WTC11 (cell line): ENCODE measurements around the gene TMEM187. TPM values are rescaled to one million over a fixed set of nuclear protein-coding genes. Genes with fewer than 3 reads are reported as not detected.
A peak's percentile ranks its signal among the peaks of the same experiment; 100 is the strongest.

Experiments used
- ATAC-seq: fragments of 200-7000 bp; cut with Tn5 transposase; 2 replicates; pipeline ENCODE4 v1.10.0; 2021; ENCODE audit warnings: mild to moderate bottlenecking, moderate library complexity
- CTCF ChIA-PET: fragments of 300-600 bp; sonication (Branson Sonifier 250); formaldehyde crosslinking; loops from one replicate; lab custom pipeline; 2021; ENCODE audit warnings: antibody characterized with exemption; lab: Charles Lee
- POLR2A ChIA-PET: fragments of 350-600 bp; sonication (Branson Sonifier 250); formaldehyde crosslinking; loops from one replicate; lab custom pipeline; 2021; ENCODE audit warnings: antibody characterized with exemption; lab: Charles Lee
- DNase-seq: peaks from one replicate; pipeline ENCODE4 v3.0.0; 2021; ENCODE audit warnings: low spot score
- H3K27ac Mint-ChIP-seq: 2 replicates; pipeline ENCODE4 v1.8.0; 2021; ENCODE audit warnings: mixed read lengths
- H3K27me3 Mint-ChIP-seq: 2 replicates; pipeline ENCODE4 v1.8.0; 2021; ENCODE audit warnings: low read depth, mild to moderate bottlenecking, moderate library complexity, mixed read lengths
- H3K36me3 Mint-ChIP-seq: 2 replicates; pipeline ENCODE4 v1.8.0; 2021; ENCODE audit warnings: mixed read lengths
- H3K4me1 Mint-ChIP-seq: 2 replicates; pipeline ENCODE4 v1.8.0; 2022; ENCODE audit warnings: mixed read lengths
- H3K4me3 Mint-ChIP-seq: 2 replicates; pipeline ENCODE4 v1.8.0; 2021; ENCODE audit warnings: mild to moderate bottlenecking, moderate library complexity, mixed read lengths
- H3K9me3 Mint-ChIP-seq: 2 replicates; pipeline ENCODE4 v1.8.0; 2021; ENCODE audit warnings: mixed read lengths
- IRF2 ChIP-seq: sonication (generic); formaldehyde crosslinking; IDR thresholded peaks from 2 replicates; pipeline ENCODE4 v1.8.0; 2022; ENCODE audit warnings: low read depth, missing genetic modification reagents, borderline replicate concordance
- KAT7 ChIP-seq: sonication (generic); formaldehyde crosslinking; IDR thresholded peaks from 2 replicates; pipeline ENCODE4 v1.8.1; 2023; ENCODE audit warnings: missing genetic modification reagents, mild to moderate bottlenecking, borderline replicate concordance
- NFE2L1 ChIP-seq: sonication (generic); formaldehyde crosslinking; IDR thresholded peaks from 2 replicates; pipeline ENCODE4 v1.8.1; 2023; ENCODE audit warnings: missing genetic modification reagents
- RELA ChIP-seq: sonication (generic); formaldehyde crosslinking; IDR thresholded peaks from 2 replicates; pipeline ENCODE4 v1.8.1; 2022; ENCODE audit warnings: missing genetic modification reagents, mild to moderate bottlenecking, borderline replicate concordance
- RORB ChIP-seq: fragments of 250-450 bp; sonication (Bioruptor Pico); IDR thresholded peaks from 2 replicates; pipeline ENCODE4 v1.9.0; 2021; ENCODE audit warnings: mild to moderate bottlenecking
- SP1 ChIP-seq: sonication (generic); formaldehyde crosslinking; conservative IDR thresholded peaks from 2 replicates; pipeline ENCODE4 v1.8.1; 2022; ENCODE audit warnings: missing genetic modification reagents
- TEAD1 ChIP-seq: sonication (generic); formaldehyde crosslinking; IDR thresholded peaks from 2 replicates; pipeline ENCODE4 v1.8.0; 2022; ENCODE audit warnings: mild to moderate bottlenecking, missing genetic modification reagents
- ZBTB21 ChIP-seq: sonication (generic); formaldehyde crosslinking; IDR thresholded peaks from 2 replicates; pipeline ENCODE4 v1.8.1; 2023; ENCODE audit warnings: mild to moderate bottlenecking, missing genetic modification reagents, borderline replicate concordance
- total RNA-seq: library from RNA; stranded (reverse); gene quantifications from 3 replicates; pipeline ENCODE4 v1.2.3, GENCODE V29; 2021
- TF ChIP-seq, protein P1 (sequence below): sonication (generic); formaldehyde crosslinking; IDR thresholded peaks from 2 replicates; pipeline ENCODE4 v1.8.1; 2022; ENCODE audit warnings: low read depth, mild to moderate bottlenecking, moderate library complexity, missing genetic modification reagents, borderline replicate concordance
- TF ChIP-seq, protein P2 (sequence below): sonication (generic); formaldehyde crosslinking; IDR thresholded peaks from 2 replicates; pipeline ENCODE4 v1.8.1; 2022; ENCODE audit warnings: low read depth, missing genetic modification reagents, borderline replicate concordance
- TF ChIP-seq, protein P3 (sequence below): sonication (generic); formaldehyde crosslinking; IDR thresholded peaks from 2 replicates; pipeline ENCODE4 v1.8.1; 2023; ENCODE audit warnings: mild to moderate bottlenecking, moderate library complexity, missing genetic modification reagents
- TF ChIP-seq, protein P4 (sequence below): sonication (generic); formaldehyde crosslinking; IDR thresholded peaks from 2 replicates; pipeline ENCODE4 v1.8.1; 2023; ENCODE audit warnings: mild to moderate bottlenecking, missing genetic modification reagents, moderate library complexity
- TF ChIP-seq, protein P5 (sequence below): sonication (generic); formaldehyde crosslinking; IDR thresholded peaks from 2 replicates; pipeline ENCODE4 v1.8.0; 2022; ENCODE audit warnings: missing genetic modification reagents
- TF ChIP-seq, protein P6 (sequence below): sonication (generic); formaldehyde crosslinking; IDR thresholded peaks from 2 replicates; pipeline ENCODE4 v1.8.0; 2022; ENCODE audit warnings: mild to moderate bottlenecking, missing genetic modification reagents
- TF ChIP-seq, protein P7 (sequence below): sonication (generic); formaldehyde crosslinking; IDR thresholded peaks from 2 replicates; pipeline ENCODE4 v1.8.0; 2022; ENCODE audit warnings: mild to moderate bottlenecking, missing genetic modification reagents
- TF ChIP-seq, protein P8 (sequence below): fragments of 250-450 bp; sonication (Bioruptor Pico); IDR thresholded peaks from 2 replicates; pipeline ENCODE4 v1.9.0; 2021; ENCODE audit warnings: moderate library complexity, mild to moderate bottlenecking, inconsistent platforms, borderline replicate concordance

TMEM187 gene
- total RNA-seq, 1 experiment from 2014 or later = 8.4 TPM

DNA sequence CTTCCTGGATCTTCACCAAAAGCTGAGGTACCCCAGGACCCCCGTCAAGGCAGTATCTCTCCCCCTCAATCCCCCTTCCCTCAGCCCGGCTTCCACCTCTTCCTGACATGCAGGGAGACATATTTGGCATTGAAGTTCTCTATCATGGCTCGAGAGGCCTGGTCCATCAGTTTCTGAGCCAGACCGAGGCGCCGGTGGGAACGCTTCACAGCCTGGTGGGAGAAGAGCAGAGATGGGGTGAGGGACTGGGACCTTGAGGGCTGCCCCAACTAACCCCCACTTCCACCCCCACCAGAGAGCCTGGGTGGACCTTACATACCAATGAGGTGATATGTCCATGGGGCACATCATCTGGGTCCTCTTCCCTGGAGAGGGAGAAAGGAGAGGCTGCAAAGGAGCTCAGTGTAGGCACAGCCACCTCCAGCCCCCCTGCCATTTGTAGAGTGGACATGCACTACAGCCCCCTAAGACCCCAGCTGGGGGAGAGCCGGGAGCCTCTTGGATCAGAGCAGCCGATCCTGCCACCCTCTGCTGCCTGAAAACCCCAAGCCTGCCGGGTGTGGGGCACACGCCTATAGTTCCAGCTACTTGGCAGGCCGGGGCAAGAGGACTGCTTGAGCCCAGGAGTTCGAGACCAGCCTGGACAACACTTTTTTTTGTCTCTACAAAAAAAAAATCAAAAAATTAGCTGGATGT is 40.2 kb upstream of the TMEM187 start (continued):
- TF ChIP-seq, protein P1, sequence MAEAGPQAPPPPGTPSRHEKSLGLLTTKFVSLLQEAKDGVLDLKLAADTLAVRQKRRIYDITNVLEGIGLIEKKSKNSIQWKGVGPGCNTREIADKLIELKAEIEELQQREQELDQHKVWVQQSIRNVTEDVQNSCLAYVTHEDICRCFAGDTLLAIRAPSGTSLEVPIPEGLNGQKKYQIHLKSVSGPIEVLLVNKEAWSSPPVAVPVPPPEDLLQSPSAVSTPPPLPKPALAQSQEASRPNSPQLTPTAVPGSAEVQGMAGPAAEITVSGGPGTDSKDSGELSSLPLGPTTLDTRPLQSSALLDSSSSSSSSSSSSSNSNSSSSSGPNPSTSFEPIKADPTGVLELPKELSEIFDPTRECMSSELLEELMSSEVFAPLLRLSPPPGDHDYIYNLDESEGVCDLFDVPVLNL = no peak
- no peak for TF ChIP-seq KAT7 (CRISPR knock-in tag)
- TF ChIP-seq, protein P2, sequence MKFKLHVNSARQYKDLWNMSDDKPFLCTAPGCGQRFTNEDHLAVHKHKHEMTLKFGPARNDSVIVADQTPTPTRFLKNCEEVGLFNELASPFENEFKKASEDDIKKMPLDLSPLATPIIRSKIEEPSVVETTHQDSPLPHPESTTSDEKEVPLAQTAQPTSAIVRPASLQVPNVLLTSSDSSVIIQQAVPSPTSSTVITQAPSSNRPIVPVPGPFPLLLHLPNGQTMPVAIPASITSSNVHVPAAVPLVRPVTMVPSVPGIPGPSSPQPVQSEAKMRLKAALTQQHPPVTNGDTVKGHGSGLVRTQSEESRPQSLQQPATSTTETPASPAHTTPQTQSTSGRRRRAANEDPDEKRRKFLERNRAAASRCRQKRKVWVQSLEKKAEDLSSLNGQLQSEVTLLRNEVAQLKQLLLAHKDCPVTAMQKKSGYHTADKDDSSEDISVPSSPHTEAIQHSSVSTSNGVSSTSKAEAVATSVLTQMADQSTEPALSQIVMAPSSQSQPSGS (CRISPR knock-in tag) = no peak
- no peak for TF ChIP-seq TEAD1
- TF ChIP-seq, all 79 proteins: peak for 0

DNA sequence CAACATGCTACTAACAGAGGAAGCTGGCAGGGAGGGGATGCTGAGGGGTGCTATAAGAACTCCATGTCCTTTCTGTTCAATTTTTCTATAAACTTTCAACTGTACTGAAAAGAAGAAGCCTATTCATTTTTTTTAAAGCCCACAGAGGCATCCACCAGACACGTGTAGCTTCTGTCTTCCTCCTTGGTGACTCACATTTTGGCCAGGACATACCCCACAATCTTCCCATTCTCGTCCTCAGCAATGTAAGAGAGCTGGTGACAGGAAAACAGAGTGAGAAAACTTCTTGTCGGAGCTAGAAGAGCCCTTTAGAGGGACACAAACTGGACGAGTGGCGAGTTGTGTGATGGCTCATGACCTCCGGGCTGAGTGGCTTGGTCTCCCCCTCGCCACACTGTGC is 38.8 kb upstream of the TMEM187 start:
- H3K27me3 Mint-ChIP-seq = no peaks in the 10 kb centered on the region
- POLR2A ChIA-PET = no interaction called here

More for the DNA sequence above, 38.8 kb upstream of the TMEM187 start:
- Mint-ChIP-seq H3K27ac (no peak overlapping the region), H3K4me3 (peak overlapping the region; percentile 81), H3K36me3 (peaks cover 6% of the 10 kb centered on the region), H3K4me1 (peaks cover 12% of the 10 kb centered on the region), H3K9me3 (no peaks in the 10 kb centered on the region)
- CTCF ChIA-PET = interaction anchor here (1.2 to 1.4 kb wide), 2 partner anchors 11 to 13 kb away, joined by 3 to 4 read pairs; no protein-coding TSS in a partner anchor
- DNase-seq (no peak), ATAC-seq (no peak)
- no peak for TF ChIP-seq ZBTB21 (CRISPR knock-in tag)
- no peak for TF ChIP-seq NFE2L1 (CRISPR knock-in tag)
- TF ChIP-seq, protein P3, sequence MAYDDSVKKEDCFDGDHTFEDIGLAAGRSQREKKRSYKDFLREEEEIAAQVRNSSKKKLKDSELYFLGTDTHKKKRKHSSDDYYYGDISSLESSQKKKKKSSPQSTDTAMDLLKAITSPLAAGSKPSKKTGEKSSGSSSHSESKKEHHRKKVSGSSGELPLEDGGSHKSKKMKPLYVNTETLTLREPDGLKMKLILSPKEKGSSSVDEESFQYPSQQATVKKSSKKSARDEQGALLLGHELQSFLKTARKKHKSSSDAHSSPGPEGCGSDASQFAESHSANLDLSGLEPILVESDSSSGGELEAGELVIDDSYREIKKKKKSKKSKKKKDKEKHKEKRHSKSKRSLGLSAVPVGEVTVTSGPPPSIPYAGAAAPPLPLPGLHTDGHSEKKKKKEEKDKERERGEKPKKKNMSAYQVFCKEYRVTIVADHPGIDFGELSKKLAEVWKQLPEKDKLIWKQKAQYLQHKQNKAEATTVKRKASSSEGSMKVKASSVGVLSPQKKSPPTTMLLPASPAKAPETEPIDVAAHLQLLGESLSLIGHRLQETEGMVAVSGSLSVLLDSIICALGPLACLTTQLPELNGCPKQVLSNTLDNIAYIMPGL (CRISPR knock-in tag) = no peak
- no peak for TF ChIP-seq RORB (CRISPR knock-in tag)
- TF ChIP-seq, protein P4, sequence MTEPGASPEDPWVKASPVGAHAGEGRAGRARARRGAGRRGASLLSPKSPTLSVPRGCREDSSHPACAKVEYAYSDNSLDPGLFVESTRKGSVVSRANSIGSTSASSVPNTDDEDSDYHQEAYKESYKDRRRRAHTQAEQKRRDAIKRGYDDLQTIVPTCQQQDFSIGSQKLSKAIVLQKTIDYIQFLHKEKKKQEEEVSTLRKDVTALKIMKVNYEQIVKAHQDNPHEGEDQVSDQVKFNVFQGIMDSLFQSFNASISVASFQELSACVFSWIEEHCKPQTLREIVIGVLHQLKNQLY (CRISPR knock-in tag) = no peak
- TF ChIP-seq, protein P5, sequence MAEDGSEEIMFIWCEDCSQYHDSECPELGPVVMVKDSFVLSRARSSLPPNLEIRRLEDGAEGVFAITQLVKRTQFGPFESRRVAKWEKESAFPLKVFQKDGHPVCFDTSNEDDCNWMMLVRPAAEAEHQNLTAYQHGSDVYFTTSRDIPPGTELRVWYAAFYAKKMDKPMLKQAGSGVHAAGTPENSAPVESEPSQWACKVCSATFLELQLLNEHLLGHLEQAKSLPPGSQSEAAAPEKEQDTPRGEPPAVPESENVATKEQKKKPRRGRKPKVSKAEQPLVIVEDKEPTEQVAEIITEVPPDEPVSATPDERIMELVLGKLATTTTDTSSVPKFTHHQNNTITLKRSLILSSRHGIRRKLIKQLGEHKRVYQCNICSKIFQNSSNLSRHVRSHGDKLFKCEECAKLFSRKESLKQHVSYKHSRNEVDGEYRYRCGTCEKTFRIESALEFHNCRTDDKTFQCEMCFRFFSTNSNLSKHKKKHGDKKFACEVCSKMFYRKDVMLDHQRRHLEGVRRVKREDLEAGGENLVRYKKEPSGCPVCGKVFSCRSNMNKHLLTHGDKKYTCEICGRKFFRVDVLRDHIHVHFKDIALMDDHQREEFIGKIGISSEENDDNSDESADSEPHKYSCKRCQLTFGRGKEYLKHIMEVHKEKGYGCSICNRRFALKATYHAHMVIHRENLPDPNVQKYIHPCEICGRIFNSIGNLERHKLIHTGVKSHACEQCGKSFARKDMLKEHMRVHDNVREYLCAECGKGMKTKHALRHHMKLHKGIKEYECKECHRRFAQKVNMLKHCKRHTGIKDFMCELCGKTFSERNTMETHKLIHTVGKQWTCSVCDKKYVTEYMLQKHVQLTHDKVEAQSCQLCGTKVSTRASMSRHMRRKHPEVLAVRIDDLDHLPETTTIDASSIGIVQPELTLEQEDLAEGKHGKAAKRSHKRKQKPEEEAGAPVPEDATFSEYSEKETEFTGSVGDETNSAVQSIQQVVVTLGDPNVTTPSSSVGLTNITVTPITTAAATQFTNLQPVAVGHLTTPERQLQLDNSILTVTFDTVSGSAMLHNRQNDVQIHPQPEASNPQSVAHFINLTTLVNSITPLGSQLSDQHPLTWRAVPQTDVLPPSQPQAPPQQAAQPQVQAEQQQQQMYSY = no peak
- TF ChIP-seq, protein P6, sequence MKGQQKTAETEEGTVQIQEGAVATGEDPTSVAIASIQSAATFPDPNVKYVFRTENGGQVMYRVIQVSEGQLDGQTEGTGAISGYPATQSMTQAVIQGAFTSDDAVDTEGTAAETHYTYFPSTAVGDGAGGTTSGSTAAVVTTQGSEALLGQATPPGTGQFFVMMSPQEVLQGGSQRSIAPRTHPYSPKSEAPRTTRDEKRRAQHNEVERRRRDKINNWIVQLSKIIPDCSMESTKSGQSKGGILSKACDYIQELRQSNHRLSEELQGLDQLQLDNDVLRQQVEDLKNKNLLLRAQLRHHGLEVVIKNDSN = no peak
- TF ChIP-seq SP1 = no peak
- TF ChIP-seq, protein P7, sequence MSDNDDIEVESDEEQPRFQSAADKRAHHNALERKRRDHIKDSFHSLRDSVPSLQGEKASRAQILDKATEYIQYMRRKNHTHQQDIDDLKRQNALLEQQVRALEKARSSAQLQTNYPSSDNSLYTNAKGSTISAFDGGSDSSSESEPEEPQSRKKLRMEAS = no peak
- TF ChIP-seq, protein P8, sequence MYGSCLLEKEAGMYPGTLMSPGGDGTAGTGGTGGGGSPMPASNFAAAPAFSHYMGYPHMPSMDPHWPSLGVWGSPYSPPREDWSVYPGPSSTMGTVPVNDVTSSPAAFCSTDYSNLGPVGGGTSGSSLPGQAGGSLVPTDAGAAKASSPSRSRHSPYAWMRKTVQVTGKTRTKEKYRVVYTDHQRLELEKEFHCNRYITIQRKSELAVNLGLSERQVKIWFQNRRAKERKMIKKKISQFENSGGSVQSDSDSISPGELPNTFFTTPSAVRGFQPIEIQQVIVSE (CRISPR knock-in tag) = no peak
- no peak for TF ChIP-seq IRF2 (CRISPR knock-in tag)
- TF ChIP-seq RELA = no peak
